GM19397 (cell line): ENCODE results near the gene HDHD3.

Experiments
- ATAC-seq: cut with Tn5 transposase; IDR thresholded peaks from one replicate; pipeline ENCODE4 v1.9.1; 2021; ENCODE audit warnings: mild to moderate bottlenecking, moderate library complexity; ENCODE audit not compliant: unreplicated experiment

HDHD3 gene

DNA sequence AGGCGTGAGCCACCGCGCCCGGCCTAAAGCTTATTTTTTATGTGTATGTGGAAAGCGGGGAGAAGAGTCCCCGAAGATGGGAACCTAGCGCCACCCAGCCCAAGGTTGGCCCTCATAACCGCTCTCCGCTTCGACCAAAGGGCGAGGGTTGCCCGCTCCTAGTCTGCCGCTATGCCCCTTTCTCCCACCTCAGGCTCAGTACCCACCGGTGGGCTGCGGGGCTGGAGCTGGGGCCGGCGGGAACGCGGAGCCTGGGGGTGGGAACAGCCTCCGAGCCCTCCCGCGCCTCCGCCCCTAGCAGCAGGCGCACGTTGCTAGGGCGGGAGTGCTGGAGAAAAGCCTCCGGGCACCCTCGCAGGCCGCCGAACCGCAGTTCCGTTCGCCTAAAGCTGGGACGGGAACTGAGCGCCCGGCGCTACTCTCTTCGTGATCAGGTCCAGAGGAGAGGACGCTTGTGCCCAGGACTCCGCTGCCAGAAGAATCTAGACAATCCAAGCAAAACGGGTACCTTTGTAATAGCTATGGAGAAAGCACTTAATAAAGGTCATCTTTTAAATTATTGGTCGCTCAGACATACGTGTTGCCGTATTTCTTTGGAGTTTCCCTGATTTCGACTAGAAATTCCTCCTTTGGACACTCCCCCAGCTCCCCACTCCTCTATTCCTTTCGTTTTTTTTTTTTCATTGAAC is 36.6 kb downstream of the HDHD3 start, which contains the start of gene WDR31:
TSS of gene WDR31 (minus strand) at position 265 of the 689 bp plus-strand sequence. CDS start 8,253 bp downstream, outside the sequence.
- peak; percentile 99 for ATAC-seq

GRCh38 chr9:113337714-113338113 is 39.1 kb downstream of the HDHD3 start:
- no peak for ATAC-seq

DNA sequence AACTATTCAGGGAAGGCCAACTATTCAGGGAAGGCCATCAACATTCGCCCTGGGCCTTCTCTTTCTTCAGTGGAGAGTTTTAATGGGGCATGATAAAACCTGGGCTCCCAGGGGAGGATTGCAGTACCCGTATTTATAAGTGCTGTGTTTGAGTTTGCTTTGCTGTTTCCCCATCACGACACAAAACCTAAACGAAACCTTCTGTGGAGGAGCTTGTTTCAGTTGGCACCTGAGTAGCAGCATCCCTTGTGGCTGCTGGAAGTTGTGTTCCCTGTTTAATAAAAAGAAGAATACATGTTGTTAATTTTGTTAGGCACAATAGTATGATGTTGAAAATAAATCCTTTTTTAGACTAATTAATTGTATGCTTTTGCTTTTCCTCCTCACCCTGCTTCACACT is 45.0 kb downstream of the HDHD3 start:
- no peak for ATAC-seq

DNA sequence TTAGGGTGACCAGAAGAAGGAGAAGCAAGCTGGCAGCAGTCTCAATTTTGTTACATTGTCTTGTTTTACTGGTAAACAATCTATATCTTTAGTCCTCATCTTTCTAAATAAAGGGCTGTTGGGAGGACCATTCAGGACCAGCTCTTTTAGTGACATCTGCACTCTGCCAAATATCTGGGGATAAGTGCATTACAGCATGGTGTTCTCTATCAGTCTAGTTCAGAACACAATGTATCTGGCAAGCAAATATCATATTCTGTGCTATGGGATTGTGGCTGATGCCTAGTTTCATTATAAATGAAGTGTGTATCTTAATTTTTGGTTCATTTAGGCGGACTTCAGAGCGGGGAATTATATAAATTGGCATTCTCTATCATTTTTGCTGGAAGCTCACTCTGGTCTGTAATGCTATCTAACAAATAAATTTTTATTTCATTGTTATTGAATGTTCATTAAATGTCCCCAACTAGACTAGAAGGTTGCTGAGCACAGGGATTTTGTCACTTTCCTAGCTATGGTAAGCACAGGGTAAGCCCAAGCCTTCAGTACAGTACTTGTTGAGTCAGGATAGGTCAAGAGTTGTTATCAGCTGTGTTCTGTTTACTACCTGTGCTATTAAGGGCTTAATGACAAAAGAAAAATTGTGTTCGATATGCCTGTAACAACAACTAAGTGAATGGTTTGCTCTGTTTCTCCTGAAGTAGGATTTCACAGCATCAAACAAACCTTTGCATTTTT is 48.6 kb downstream of the HDHD3 start:
- ATAC-seq: no peak

- ATAC-seq: no peak
Observed at GRCh38 chr9:113326230-113326629, 50.6 kb downstream of the HDHD3 start.
